PC-9 (cell line): ENCODE data around the gene TACR2. TPM values are rescaled to one million over a fixed set of nuclear protein-coding genes. Genes with fewer than 3 reads are reported as not detected.

Experiments used
- Bru-seq: library from RNA; stranded (reverse); fragments of 400-500 nt; gene quantifications from one replicate; lab custom pipeline; 2021; lab: Mats Ljungman, UMichigan
- BruChase-seq, 2 experiments: library from RNA; stranded (reverse); fragments of 400-500 nt; gene quantifications; one replicate each; lab custom pipeline; 2021; lab: Mats Ljungman, UMichigan
- BruUV-seq: library from RNA; stranded (reverse); fragments of 400-500 nt; replicated peaks from 2 replicates; lab custom pipeline; 2021; lab: Mats Ljungman, UMichigan
- CTCF ChIA-PET: fragments of 300-600 bp; sonication (Branson Sonifier 250); formaldehyde crosslinking; loops from one replicate; lab custom pipeline; 2022; ENCODE audit warnings: antibody characterized with exemption; lab: Charles Lee
- POLR2A ChIA-PET: fragments of 300-600 bp; sonication (Branson Sonifier 250); formaldehyde crosslinking; loops from one replicate; lab custom pipeline; 2022; ENCODE audit warnings: antibody characterized with exemption; ENCODE audit not compliant: unreplicated experiment; lab: Charles Lee
- DNase-seq, 2 experiments: peaks; one replicate each; pipeline versions ENCODE4 v3.0.0 to v3.0.0-alpha.2; 2015 to 2022; ENCODE audit warnings: mixed read lengths in 1 of 2
- H2AFZ ChIP-seq: fragments of 200-600 bp; sonication (generic); 2 replicates; pipeline ENCODE4 v1.8.1; 2017; ENCODE audit warnings: antibody characterized with exemption
- H3F3A ChIP-seq: fragments of 200-600 bp; sonication (generic); 2 replicates; pipeline ENCODE4 v1.8.1; 2017; ENCODE audit warnings: antibody characterized with exemption, mild to moderate bottlenecking, low read depth; ENCODE audit not compliant: insufficient read depth
- H3K27ac ChIP-seq: fragments of 200-600 bp; sonication (generic); 2 replicates; pipeline ENCODE4 v1.6.1; 2016; ENCODE audit warnings: mixed run types
- H3K27me3 ChIP-seq: fragments of 200-600 bp; sonication (generic); 2 replicates; pipeline ENCODE4 v1.6.1; 2016; ENCODE audit warnings: low read depth, mixed run types; ENCODE audit not compliant: insufficient read depth
- H3K36me3 ChIP-seq: fragments of 200-600 bp; sonication (generic); 2 replicates; pipeline ENCODE4 v1.6.1; 2016; ENCODE audit warnings: low read depth, mixed run types
- H3K4me1 ChIP-seq: fragments of 200-600 bp; sonication (generic); replicated peaks from 2 replicates; pipeline ENCODE4 v1.6.1; 2016; ENCODE audit warnings: mixed run types; ENCODE audit not compliant: insufficient read depth
- H3K4me2 ChIP-seq: fragments of 200-600 bp; sonication (generic); 2 replicates; pipeline ENCODE4 v1.6.1; 2017; ENCODE audit warnings: mixed run types
- H3K4me3 ChIP-seq: fragments of 200-600 bp; sonication (generic); 2 replicates; pipeline ENCODE4 v1.6.1; 2016; ENCODE audit warnings: mixed run types
- H3K79me2 ChIP-seq: fragments of 200-600 bp; sonication (generic); 2 replicates; pipeline ENCODE4 v1.6.1; 2017; ENCODE audit warnings: low read depth, mixed run types
- H3K9me2 ChIP-seq: fragments of 200-600 bp; sonication (generic); 2 replicates; pipeline ENCODE4 v1.8.1; 2017; ENCODE audit warnings: mild to moderate bottlenecking; ENCODE audit not compliant: insufficient read depth
- H3K9me3 ChIP-seq: fragments of 200-600 bp; sonication (generic); 2 replicates; pipeline ENCODE4 v1.8.1; 2016; ENCODE audit warnings: low read depth; ENCODE audit not compliant: insufficient read depth
- H4K20me1 ChIP-seq: fragments of 200-600 bp; sonication (generic); 2 replicates; pipeline ENCODE4 v1.8.1; 2017; ENCODE audit not compliant: insufficient read depth
- CTCF ChIP-seq: fragments of 200-600 bp; sonication (generic); conservative IDR thresholded peaks from 2 replicates; pipeline ENCODE4 v1.6.1; 2017; ENCODE audit warnings: mixed run types, antibody characterized with exemption, mild to moderate bottlenecking, moderate library complexity
- EZH2 ChIP-seq: fragments of 200-600 bp; sonication (generic); IDR thresholded peaks from 2 replicates; pipeline ENCODE4 v1.8.0; 2017; ENCODE audit warnings: antibody characterized with exemption, low read depth
- intact Hi-C: fragments of 100-400 bp; cut with micrococcal nuclease; formaldehyde crosslinking; loops from one replicate; pipeline ENCODE4 v1.10.0; 2022; ENCODE audit not compliant: unreplicated experiment
- long read RNA-seq: library from polyadenylated mRNA; stranded (forward); transcript quantifications from one replicate; pipeline ENCODE4 v2.0.0, GENCODE V29; 2022
- total RNA-seq: library from RNA; stranded (reverse); gene quantifications from 2 replicates; pipeline ENCODE4 v1.2.3, GENCODE V29; 2021

TACR2 gene
- 0.23 TPM in 1 of 2 replicates, not detected in the other for total RNA-seq
- percentile 6 among the genes with signal in this experiment for Bru-seq, nascent RNA
- percentile 5 among the genes with signal in this experiment for BruChase-seq, experiment 1, labeled RNA remaining after a 2-hour chase
- percentile 7 among the genes with signal in this experiment for BruChase-seq, experiment 2, labeled RNA remaining after a 6-hour chase
- long read RNA-seq: 0 reads

DNA sequence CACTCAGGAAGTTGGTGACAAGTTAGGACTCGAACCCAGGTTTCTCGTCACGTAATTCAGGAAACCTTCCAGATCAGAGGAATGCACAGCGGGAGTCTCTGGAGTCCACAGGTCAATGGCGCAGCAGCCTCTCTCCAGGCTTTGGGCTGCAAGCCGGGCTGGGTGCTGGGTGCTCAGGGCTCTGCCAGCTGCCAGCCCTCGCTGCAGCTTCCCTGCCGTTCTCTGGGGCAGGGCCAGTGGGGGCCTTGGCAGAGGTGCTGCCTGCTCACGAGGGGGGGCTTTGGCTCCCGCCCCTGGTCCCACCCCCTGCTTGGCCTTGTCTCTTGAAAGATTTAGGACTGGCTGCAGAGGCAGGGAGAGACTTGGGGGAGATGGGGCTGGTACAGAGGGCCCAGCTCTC, at the start of gene TACR2:
TSS of gene TACR2 (minus strand) at position 224 of the 400 bp plus-strand sequence. CDS start 595 bp downstream, outside the sequence.
- DNase-seq: no peak
- Histone ChIP-seq H3K4me1 (peaks cover 1% of the 10 kb centered on the region), H3K9me2 (no peaks in the 10 kb centered on the region), H3K9me3 (no peaks in the 10 kb centered on the region), H2AFZ (no peak within 1 kb of the TSS), H3K4me3 (no peak within 1 kb of the TSS), H3K79me2 (no peaks in the 10 kb centered on the region), H3K27ac (no peak within 1 kb of the TSS), H4K20me1 (no peaks in the 10 kb centered on the region), H3F3A (no peaks in the 10 kb centered on the region), H3K4me2 (no peak within 1 kb of the TSS), H3K27me3 (0 out of 2 replicates have a peak, but pooled peaks cover 8% of the 10 kb centered on the region), H3K36me3 (no peaks in the 10 kb centered on the region)
- POLR2A ChIA-PET: no interaction called here
- no TSS peak for BruUV-seq
- CTCF ChIA-PET: no interaction called here
- intact Hi-C loops: no loop called here
- no peak for TF ChIP-seq CTCF
- TF ChIP-seq EZH2: no peak

DNA sequence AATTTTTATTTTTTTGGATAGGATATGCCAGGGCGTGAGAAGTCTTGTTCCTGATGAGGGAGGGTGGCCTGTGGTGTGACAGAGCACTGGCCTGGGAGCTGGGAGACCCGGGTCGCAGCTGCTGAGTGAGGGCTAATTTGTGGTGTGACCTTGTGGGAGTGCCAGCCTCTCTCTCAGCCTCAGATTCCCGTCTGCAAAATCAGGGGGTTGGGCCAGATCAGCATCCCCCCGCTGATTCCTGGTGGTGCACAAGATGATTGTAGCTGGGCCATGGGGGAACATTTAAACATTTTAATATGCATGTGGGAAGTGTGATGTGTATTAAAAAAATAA, 49.4 kb upstream of the TACR2 start:
- TF ChIP-seq CTCF: no peak
- TF ChIP-seq EZH2: no peak
- CTCF ChIA-PET: interaction anchor here (0.5 to 0.6 kb wide), 2 partner anchors 22 to 149 kb away, joined by 3 read pairs; no protein-coding TSS in a partner anchor
- H3K36me3 ChIP-seq: no peaks in the 10 kb centered on the region
- no peaks in the 10 kb centered on the region for H3K9me3 ChIP-seq
- intact Hi-C loops: no loop called here
- H3F3A ChIP-seq: peaks cover 39% of the 10 kb centered on the region
- DNase-seq: no peak
- peaks cover 93% of the 10 kb centered on the region for H3K79me2 ChIP-seq
- no peaks in the 10 kb centered on the region; the same call in 1 of the 2 replicates for H4K20me1 ChIP-seq
- H2AFZ ChIP-seq: no peak overlapping the region
- peaks cover 71% of the 10 kb centered on the region for H3K4me1 ChIP-seq
- no peak overlapping the region for H3K27ac ChIP-seq
- H3K27me3 ChIP-seq: no peaks in the 10 kb centered on the region
- no peak overlapping the region for H3K4me3 ChIP-seq
- no peaks in the 10 kb centered on the region for H3K9me2 ChIP-seq
- H3K4me2 ChIP-seq: no peak overlapping the region
- POLR2A ChIA-PET: no interaction called here
- no TSS peak for BruUV-seq

GRCh38 chr10:69465457-69466157, 48.9 kb upstream of the TACR2 start:
- no TSS peak for BruUV-seq
- H3F3A ChIP-seq: peaks cover 40% of the 10 kb centered on the region
- peaks cover 77% of the 10 kb centered on the region for H3K4me1 ChIP-seq
- no peaks in the 10 kb centered on the region for H3K9me3 ChIP-seq
- no peak for DNase-seq
- H3K79me2 ChIP-seq: peaks cover 93% of the 10 kb centered on the region
- ChIA-PET POLR2A (interaction anchor here (0.5 to 1.0 kb wide), 6 partner anchors 15 to 317 kb away, joined by 3 to 5 read pairs (median 3); no protein-coding TSS in a partner anchor), CTCF (interaction anchor here (0.6 to 0.7 kb wide), 4 partner anchors 8 to 50 kb away, joined by 3 to 4 read pairs (median 3); partner anchors contain the start of gene TSPAN15)
- H3K27ac ChIP-seq: 0 out of 2 replicates have a peak overlapping the region, but pooled peaks have one; percentile 25
- H3K9me2 ChIP-seq: no peaks in the 10 kb centered on the region
- H3K4me2 ChIP-seq: no peak overlapping the region
- H4K20me1 ChIP-seq: no peaks in the 10 kb centered on the region; the same call in 1 of the 2 replicates
- TF ChIP-seq EZH2 (no peak), CTCF (no peak)
- no peak overlapping the region for H2AFZ ChIP-seq
- H3K4me3 ChIP-seq: no peak overlapping the region
- H3K27me3 ChIP-seq: no peaks in the 10 kb centered on the region
- no peaks in the 10 kb centered on the region for H3K36me3 ChIP-seq
- intact Hi-C loops: no loop called here
